SU-DHL-6 (cell line): ENCODE measurements around the gene SLC17A9.

Source experiments
- H2AFZ ChIP-seq: fragments of 200-600 bp; sonication (generic); 2 replicates; pipeline ENCODE4 v1.6.1; 2014; ENCODE audit warnings: low read depth, mild to moderate bottlenecking, moderate library complexity, mixed read lengths, antibody characterized with exemption, low read length; ENCODE audit not compliant: severe bottlenecking
- H3F3A ChIP-seq: fragments of 200-600 bp; shearing (Covaris generic); 2 replicates; pipeline ENCODE4 v1.6.0; 2016; ENCODE audit warnings: antibody characterized with exemption, mild to moderate bottlenecking; ENCODE audit not compliant: insufficient read depth
- H3K27ac ChIP-seq: fragments of 200-600 bp; sonication (generic); 2 replicates; pipeline ENCODE4 v1.5.1; 2016; ENCODE audit warnings: low read depth, mild to moderate bottlenecking, low read length, moderate library complexity, mixed read lengths
- H3K27me3 ChIP-seq: fragments of 200-600 bp; sonication (generic), shearing (Covaris generic); 2 replicates; pipeline ENCODE4 v1.6.0; 2014; ENCODE audit warnings: mild to moderate bottlenecking, low read length
- H3K36me3 ChIP-seq: fragments of 200-600 bp; sonication (generic); 2 replicates; pipeline ENCODE4 v1.6.1; 2014; ENCODE audit warnings: mild to moderate bottlenecking, low read length, mixed read lengths
- H3K4me2 ChIP-seq: fragments of 300-600, 200-600 bp; shearing (Covaris generic), sonication (generic); 2 replicates; pipeline ENCODE4 v1.6.0; 2014; ENCODE audit warnings: low read length, low read depth, mild to moderate bottlenecking; ENCODE audit not compliant: poor library complexity, severe bottlenecking
- H3K4me3 ChIP-seq: fragments of 200-600 bp; sonication (generic); 2 replicates; pipeline ENCODE4 v1.5.1; 2014; ENCODE audit warnings: antibody characterized with exemption, low read length, mild to moderate bottlenecking, mixed read lengths; ENCODE audit not compliant: insufficient read depth, poor library complexity, severe bottlenecking
- H3K79me2 ChIP-seq: fragments of 200-600 bp; sonication (generic); 2 replicates; pipeline ENCODE4 v1.6.1; 2014; ENCODE audit warnings: mild to moderate bottlenecking, low read length, moderate library complexity; ENCODE audit not compliant: insufficient read depth
- H3K9ac ChIP-seq: fragments of 200-600 bp; sonication (generic); 2 replicates; pipeline ENCODE4 v1.7.0; 2014; ENCODE audit warnings: mild to moderate bottlenecking, low read length
- H3K9me2 ChIP-seq: fragments of 200-600 bp; sonication (generic); replicated peaks from 2 replicates; pipeline ENCODE4 v1.6.1; 2014; ENCODE audit warnings: low read length; ENCODE audit not compliant: insufficient read depth
- H3K9me3 ChIP-seq: fragments of 200-600 bp; sonication (generic); 2 replicates; pipeline ENCODE4 v1.6.1; 2014; ENCODE audit warnings: low read length, mixed read lengths; ENCODE audit not compliant: insufficient read depth
- H4K20me1 ChIP-seq: fragments of 200-600 bp; sonication (generic); 2 replicates; pipeline ENCODE4 v1.6.1; 2014; ENCODE audit warnings: low read depth, mild to moderate bottlenecking, antibody characterized with exemption, low read length, moderate library complexity, mixed read lengths
- CTCF ChIP-seq: fragments of 200-600 bp; sonication (generic); IDR thresholded peaks from one replicate; pipeline ENCODE4 v1.5.1; 2017; ENCODE audit warnings: antibody characterized with exemption, mild to moderate bottlenecking, low read length, moderate library complexity; ENCODE audit not compliant: insufficient read depth, poor library complexity, severe bottlenecking
- EZH2phosphoT487 ChIP-seq: fragments of 200-600 bp; sonication (generic), shearing (Covaris generic); conservative IDR thresholded peaks from 2 replicates; pipeline ENCODE4 v1.6.1; 2018; ENCODE audit warnings: mild to moderate bottlenecking, antibody characterized with exemption, low read length, moderate library complexity, mixed read lengths

SLC17A9 gene

GRCh38 chr20:62961310-62961783 lies 8.8 kb downstream of the SLC17A9 start:
- no peak overlapping the region for H3K27ac ChIP-seq
- H4K20me1 ChIP-seq = no peaks in the 10 kb centered on the region
- H3K27me3 ChIP-seq = no peaks in the 10 kb centered on the region
- TF ChIP-seq CTCF (no peak), EZH2phosphoT487 (no peak)
- H2AFZ ChIP-seq = no peak overlapping the region
- H3K4me3 ChIP-seq = no peak overlapping the region
- no peaks in the 10 kb centered on the region for H3K36me3 ChIP-seq
- no peaks in the 10 kb centered on the region for H3K79me2 ChIP-seq
- no peak overlapping the region for H3K4me2 ChIP-seq
- no peaks in the 10 kb centered on the region for H3K9me3 ChIP-seq
- H3K9me2 ChIP-seq = no peaks in the 10 kb centered on the region
- H3F3A ChIP-seq = no peaks in the 10 kb centered on the region
- H3K9ac ChIP-seq = no peak overlapping the region

- Histone ChIP-seq H3K27ac (no peak overlapping the region), H4K20me1 (no peaks in the 10 kb centered on the region), H3K9ac (no peak overlapping the region), H3K79me2 (no peaks in the 10 kb centered on the region), H2AFZ (no peak overlapping the region), H3F3A (no peaks in the 10 kb centered on the region), H3K36me3 (no peaks in the 10 kb centered on the region), H3K4me3 (no peak overlapping the region), H3K4me2 (no peak overlapping the region), H3K9me3 (no peaks in the 10 kb centered on the region), H3K9me2 (no peaks in the 10 kb centered on the region), H3K27me3 (no peaks in the 10 kb centered on the region)
- TF ChIP-seq CTCF = no peak
- no peak for TF ChIP-seq EZH2phosphoT487
Observed at GRCh38 chr20:62961799-62962198, 9.3 kb downstream of the SLC17A9 start.

- H4K20me1 ChIP-seq = no peaks in the 10 kb centered on the region
- H3K36me3 ChIP-seq = no peaks in the 10 kb centered on the region
Observed at GRCh38 chr20:62962221-62962879, 9.8 kb downstream of the SLC17A9 start.

More at GRCh38 chr20:62962221-62962879, 9.8 kb downstream of the SLC17A9 start:
- H3K4me2 ChIP-seq = no peak overlapping the region
- no peaks in the 10 kb centered on the region for H3K9me3 ChIP-seq
- TF ChIP-seq CTCF = no peak
- no peak for TF ChIP-seq EZH2phosphoT487
- H3K27me3 ChIP-seq = no peaks in the 10 kb centered on the region
- no peak overlapping the region for H3K9ac ChIP-seq
- H2AFZ ChIP-seq = no peak overlapping the region
- no peaks in the 10 kb centered on the region for H3F3A ChIP-seq
- no peak overlapping the region for H3K4me3 ChIP-seq
- no peaks in the 10 kb centered on the region for H3K79me2 ChIP-seq
- no peak overlapping the region for H3K27ac ChIP-seq
- H3K9me2 ChIP-seq = no peaks in the 10 kb centered on the region
